ENCODE results near the gene CAVIN4. TPM values are rescaled to one million over a fixed set of nuclear protein-coding genes. Genes with fewer than 3 reads are reported as not detected.

CAVIN4 gene
- under 1 TPM in 4 of 5 donors, not detected in 1; 0.13 to 0.26 (median 0.18) TPM for total RNA-seq
- 0.29 TPM for total RNA-seq (2013)
- 0 to 0.49 (median 0.15) reads per million in 29 experiments for total RNA-seq

GRCh38 chr9:100577776-100578448 lies at the start of gene CAVIN4:
Gene CAVIN4 (plus strand): TSS chr9:100578079. CDS start chr9:100578144, 65 bp downstream.
- no peaks in the 10 kb centered on the region for H3K36me3 ChIP-seq (ENCODE audit: control insufficient read depth in 2 of 2, extremely low read depth in 1 of 2, insufficient read depth in 1 of 2, low read length in 1 of 2)
- WGBS (ENCODE audit: insufficient coverage): 89% methylated on average over 7 of the region's 10 CpGs
- ChIA-PET CTCF (interaction anchor here in 1 of 2 donors (1.4 kb wide), 1 partner anchor 24 kb away, joined by 3 read pairs; no protein-coding TSS in a partner anchor), POLR2A (no interaction called here)
- H3K9me3 Mint-ChIP-seq: no peaks in the 10 kb centered on the region
- no peaks in the 10 kb centered on the region for H3K36me3 Mint-ChIP-seq
- no peak within 1 kb of the TSS for H3K4me3 Mint-ChIP-seq
- no peaks in the 10 kb centered on the region for H3K9me3 ChIP-seq
- H3K4me1 ChIP-seq (ENCODE audit: control insufficient read depth in 1 of 2, extremely low read depth in 1 of 2, insufficient read depth in 2 of 2, low read length in 2 of 2): no peaks in the 10 kb centered on the region
- no peak for ATAC-seq (replicated peaks in 1 of 4)
- no peak for DNase-seq
- H3K27ac Mint-ChIP-seq: no peak within 1 kb of the TSS
- H3K27me3 ChIP-seq (replicated peaks in 1 of 2; ENCODE audit: control insufficient read depth in 2 of 2, extremely low read depth in 1 of 2, insufficient read depth in 2 of 2, low read length in 1 of 2): no peaks in the 10 kb centered on the region
- H3K4me3 ChIP-seq (ENCODE audit: control insufficient read depth in 1 of 2, extremely low read depth in 1 of 2, low read length in 1 of 2): no peak within 1 kb of the TSS
- H3K27ac ChIP-seq (ENCODE audit: low read length): no peak within 1 kb of the TSS
- no peaks in the 10 kb centered on the region for H3K4me1 Mint-ChIP-seq
- peaks cover 0 to 2% of the 10 kb centered on the region in 2 donors for H3K27me3 Mint-ChIP-seq

- WGBS (ENCODE audit: insufficient coverage): 89% methylated on average over 3 of the region's 4 CpGs
- H3K4me1 ChIP-seq (ENCODE audit: control insufficient read depth in 1 of 2, extremely low read depth in 1 of 2, insufficient read depth in 2 of 2, low read length in 2 of 2): no peaks in the 10 kb centered on the region
- ChIA-PET POLR2A (no interaction called here), CTCF (no interaction called here)
- H3K9me3 Mint-ChIP-seq: no peaks in the 10 kb centered on the region
- ATAC-seq (replicated peaks in 1 of 4): no peak
- no peak overlapping the region for H3K4me3 Mint-ChIP-seq
- H3K4me3 ChIP-seq (ENCODE audit: control insufficient read depth in 1 of 2, extremely low read depth in 1 of 2, low read length in 1 of 2): no peak overlapping the region
- H3K36me3 ChIP-seq (ENCODE audit: control insufficient read depth in 2 of 2, extremely low read depth in 1 of 2, insufficient read depth in 1 of 2, low read length in 1 of 2): no peaks in the 10 kb centered on the region
- H3K27ac Mint-ChIP-seq: no peak overlapping the region
- no peaks in the 10 kb centered on the region for H3K4me1 Mint-ChIP-seq
- no peaks in the 10 kb centered on the region for H3K9me3 ChIP-seq
- no peaks in the 10 kb centered on the region for H3K27me3 Mint-ChIP-seq
- H3K36me3 Mint-ChIP-seq: no peaks in the 10 kb centered on the region
- H3K27ac ChIP-seq (ENCODE audit: low read length): no peak overlapping the region
- DNase-seq: no peak
- H3K27me3 ChIP-seq (replicated peaks in 1 of 2; ENCODE audit: control insufficient read depth in 2 of 2, extremely low read depth in 1 of 2, insufficient read depth in 2 of 2, low read length in 1 of 2): no peaks in the 10 kb centered on the region
Observed at GRCh38 chr9:100534401-100534800, 43.5 kb upstream of the CAVIN4 start.

GRCh38 chr9:100540327-100540726 lies 37.6 kb upstream of the CAVIN4 start:
- no peaks in the 10 kb centered on the region for H3K27me3 ChIP-seq (replicated peaks in 1 of 2; ENCODE audit: control insufficient read depth in 2 of 2, extremely low read depth in 1 of 2, insufficient read depth in 2 of 2, low read length in 1 of 2)
- 91% methylated on average over 5 of the region's 12 CpGs for WGBS (ENCODE audit: insufficient coverage)
- H3K4me1 ChIP-seq (ENCODE audit: control insufficient read depth in 1 of 2, extremely low read depth in 1 of 2, insufficient read depth in 2 of 2, low read length in 2 of 2): no peaks in the 10 kb centered on the region
- H3K4me3 ChIP-seq (ENCODE audit: control insufficient read depth in 1 of 2, extremely low read depth in 1 of 2, low read length in 1 of 2): no peak overlapping the region
- no peak overlapping the region for H3K27ac Mint-ChIP-seq
- DNase-seq (no peak), ATAC-seq (replicated peaks in 1 of 4) (no peak)
- peaks cover 8% of the 10 kb centered on the region for H3K36me3 Mint-ChIP-seq
- no peak overlapping the region for H3K4me3 Mint-ChIP-seq
- no peaks in the 10 kb centered on the region for H3K27me3 Mint-ChIP-seq
- H3K27ac ChIP-seq (ENCODE audit: low read length): no peak overlapping the region
- ChIA-PET CTCF (interaction anchor here in 1 of 2 donors (0.6 kb wide), 1 partner anchor 14 kb away, joined by 3 read pairs; no protein-coding TSS in a partner anchor), POLR2A (no interaction called here)
- H3K36me3 ChIP-seq (ENCODE audit: control insufficient read depth in 2 of 2, extremely low read depth in 1 of 2, insufficient read depth in 1 of 2, low read length in 1 of 2): no peaks in the 10 kb centered on the region
- no peaks in the 10 kb centered on the region for H3K9me3 ChIP-seq
- H3K9me3 Mint-ChIP-seq: no peaks in the 10 kb centered on the region
- no peaks in the 10 kb centered on the region for H3K4me1 Mint-ChIP-seq

GRCh38 chr9:100549048-100549447 lies 28.8 kb upstream of the CAVIN4 start:
- no peak overlapping the region for H3K4me3 Mint-ChIP-seq
- Histone ChIP-seq H3K27me3 (replicated peaks in 1 of 2; ENCODE audit: control insufficient read depth in 2 of 2, extremely low read depth in 1 of 2, insufficient read depth in 2 of 2, low read length in 1 of 2) (no peaks in the 10 kb centered on the region), H3K36me3 (ENCODE audit: control insufficient read depth in 2 of 2, extremely low read depth in 1 of 2, insufficient read depth in 1 of 2, low read length in 1 of 2) (no peaks in the 10 kb centered on the region), H3K9me3 (no peaks in the 10 kb centered on the region), H3K4me3 (ENCODE audit: control insufficient read depth in 1 of 2, extremely low read depth in 1 of 2, low read length in 1 of 2) (no peak overlapping the region), H3K4me1 (ENCODE audit: control insufficient read depth in 1 of 2, extremely low read depth in 1 of 2, insufficient read depth in 2 of 2, low read length in 2 of 2) (no peaks in the 10 kb centered on the region), H3K27ac (ENCODE audit: low read length) (no peak overlapping the region)
- POLR2A ChIA-PET: no interaction called here
- no peaks in the 10 kb centered on the region for H3K4me1 Mint-ChIP-seq
- WGBS (ENCODE audit: insufficient coverage): no CpG with 5 or more reads among the region's 5 CpGs
- H3K9me3 Mint-ChIP-seq: peaks cover 3 to 6% (median 6%) of the 10 kb centered on the region in 3 donors
- H3K27me3 Mint-ChIP-seq: no peaks in the 10 kb centered on the region
- ATAC-seq (replicated peaks in 1 of 4) (no peak), DNase-seq (no peak)
- H3K36me3 Mint-ChIP-seq: peaks cover 18% of the 10 kb centered on the region
- H3K27ac Mint-ChIP-seq: no peak overlapping the region
- CTCF ChIA-PET: no interaction called here

GRCh38 chr9:100554935-100555401 lies 22.9 kb upstream of the CAVIN4 start:
- ATAC-seq (replicated peaks in 1 of 4): no peak
- Mint-ChIP-seq H3K9me3 (no peaks in the 10 kb centered on the region), H3K27ac (no peak overlapping the region), H3K4me1 (no peaks in the 10 kb centered on the region), H3K4me3 (no peak overlapping the region), H3K36me3 (peaks cover 5% of the 10 kb centered on the region), H3K27me3 (no peaks in the 10 kb centered on the region)
- Histone ChIP-seq H3K27me3 (replicated peaks in 1 of 2; ENCODE audit: control insufficient read depth in 2 of 2, extremely low read depth in 1 of 2, insufficient read depth in 2 of 2, low read length in 1 of 2) (no peaks in the 10 kb centered on the region), H3K9me3 (no peaks in the 10 kb centered on the region), H3K4me1 (ENCODE audit: control insufficient read depth in 1 of 2, extremely low read depth in 1 of 2, insufficient read depth in 2 of 2, low read length in 2 of 2) (no peaks in the 10 kb centered on the region), H3K4me3 (ENCODE audit: control insufficient read depth in 1 of 2, extremely low read depth in 1 of 2, low read length in 1 of 2) (no peak overlapping the region), H3K27ac (ENCODE audit: low read length) (no peak overlapping the region), H3K36me3 (ENCODE audit: control insufficient read depth in 2 of 2, extremely low read depth in 1 of 2, insufficient read depth in 1 of 2, low read length in 1 of 2) (no peaks in the 10 kb centered on the region)
- CTCF ChIA-PET: interaction anchor here in 1 of 2 donors (0.6 kb wide), 1 partner anchor 15 kb away, joined by 3 read pairs; no protein-coding TSS in a partner anchor
- WGBS (ENCODE audit: insufficient coverage): 0% methylated on average over 1 of the region's 2 CpGs
- POLR2A ChIA-PET: no interaction called here
- DNase-seq: no peak

- H3K36me3 Mint-ChIP-seq: peaks cover 3% of the 10 kb centered on the region
- no peak overlapping the region for H3K27ac ChIP-seq (ENCODE audit: low read length)
- H3K9me3 ChIP-seq: no peaks in the 10 kb centered on the region
- H3K4me3 Mint-ChIP-seq: no peak overlapping the region
- DNase-seq: no peak
- no CpG with 5 or more reads among the region's 1 CpG for WGBS (ENCODE audit: insufficient coverage)
- no peak for ATAC-seq (replicated peaks in 1 of 4)
- H3K4me3 ChIP-seq (ENCODE audit: control insufficient read depth in 1 of 2, extremely low read depth in 1 of 2, low read length in 1 of 2): no peak overlapping the region
- H3K27ac Mint-ChIP-seq: no peak overlapping the region
- no peaks in the 10 kb centered on the region for H3K36me3 ChIP-seq (ENCODE audit: control insufficient read depth in 2 of 2, extremely low read depth in 1 of 2, insufficient read depth in 1 of 2, low read length in 1 of 2)
- ChIA-PET POLR2A (interaction anchor here in 1 of 2 donors (0.6 kb wide), 1 partner anchor 149 kb away, joined by 3 read pairs; no protein-coding TSS in a partner anchor), CTCF (no interaction called here)
- H3K4me1 ChIP-seq (ENCODE audit: control insufficient read depth in 1 of 2, extremely low read depth in 1 of 2, insufficient read depth in 2 of 2, low read length in 2 of 2): no peaks in the 10 kb centered on the region
- no peaks in the 10 kb centered on the region for H3K4me1 Mint-ChIP-seq
- no peaks in the 10 kb centered on the region for H3K27me3 ChIP-seq (replicated peaks in 1 of 2; ENCODE audit: control insufficient read depth in 2 of 2, extremely low read depth in 1 of 2, insufficient read depth in 2 of 2, low read length in 1 of 2)
- no peaks in the 10 kb centered on the region for H3K27me3 Mint-ChIP-seq
- H3K9me3 Mint-ChIP-seq: no peaks in the 10 kb centered on the region
Observed at GRCh38 chr9:100555471-100555870, 22.4 kb upstream of the CAVIN4 start.

Measured in T-cell (primary cell).